ENCODE measurements around the gene GRB2. TPM values are rescaled to one million over a fixed set of nuclear protein-coding genes. Genes with fewer than 3 reads are reported as not detected.

Gene GRB2
- total RNA-seq, 1 donor: 68.8 TPM

- Histone ChIP-seq H2AFZ (ENCODE audit: low read length) (no peak overlapping the region), H3K4me2 (ENCODE audit: insufficient read depth, low read length) (no peak overlapping the region), H3K4me3 (ENCODE audit: insufficient read depth, low read length) (no peak overlapping the region), H3K27me3 (ENCODE audit: insufficient read depth, low read length) (no peaks in the 10 kb centered on the region), H3K36me3 (ENCODE audit: insufficient read depth, low read length) (no peaks in the 10 kb centered on the region), H3K27ac (ENCODE audit: low read depth, low read length) (no peak overlapping the region), H3K4me1 (ENCODE audit: insufficient read depth, low read length) (peaks cover 22% of the 10 kb centered on the region), H4K20me1 (ENCODE audit: insufficient read depth, low read length) (peaks cover 45% of the 10 kb centered on the region), H3K9me3 (ENCODE audit: low read depth, low read length) (no peaks in the 10 kb centered on the region), H3K79me2 (ENCODE audit: insufficient read depth, low read length) (peaks cover 73% of the 10 kb centered on the region)
- no peak for DNase-seq (ENCODE audit: insufficient read length, low spot score, missing footprints)
- TF ChIP-seq CTCF (IDR thresholded peaks at IDR 0.05; ENCODE audit: extremely low read depth, low read depth, low read length): no peak
Observed at GRCh38 chr17:75340631-75341030, 64.8 kb downstream of the GRB2 start.

DNA sequence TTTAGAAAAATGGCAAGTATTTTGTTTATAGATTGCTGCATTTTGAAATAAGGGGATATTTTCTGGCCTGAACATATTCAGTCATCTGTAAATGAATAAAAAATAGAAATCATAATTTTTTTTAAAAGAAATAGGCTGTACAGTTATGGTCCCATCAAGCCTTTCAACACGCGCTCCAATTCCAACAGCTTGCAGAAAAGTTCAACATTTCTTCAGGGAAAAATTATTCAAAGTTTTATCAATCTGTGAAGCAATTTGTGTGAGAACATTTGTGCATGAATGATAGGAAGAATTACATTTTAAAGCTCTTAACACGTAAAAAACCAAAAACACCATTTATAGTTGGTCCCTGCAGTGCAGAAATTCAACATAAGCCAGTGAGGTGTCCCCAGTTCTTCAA is 65.5 kb downstream of the GRB2 start:
- peaks cover 51% of the 10 kb centered on the region for H4K20me1 ChIP-seq (ENCODE audit: insufficient read depth, low read length)
- peaks cover 73% of the 10 kb centered on the region for H3K79me2 ChIP-seq (ENCODE audit: insufficient read depth, low read length)

GRCh38 chr17:75338335-75338734 is 67.1 kb downstream of the GRB2 start:
- TF ChIP-seq CTCF (IDR thresholded peaks at IDR 0.05; ENCODE audit: extremely low read depth, low read depth, low read length): no peak
- H3K4me3 ChIP-seq (ENCODE audit: insufficient read depth, low read length): peak overlapping the region; percentile 31
- no peaks in the 10 kb centered on the region for H3K36me3 ChIP-seq (ENCODE audit: insufficient read depth, low read length)
- peak overlapping the region; percentile 42 for H3K27ac ChIP-seq (ENCODE audit: low read depth, low read length)
- no peaks in the 10 kb centered on the region for H3K27me3 ChIP-seq (ENCODE audit: insufficient read depth, low read length)
- peak overlapping the region; percentile 88 for H3K4me2 ChIP-seq (ENCODE audit: insufficient read depth, low read length)
- DNase-seq (ENCODE audit: insufficient read length, low spot score, missing footprints): peak; percentile 93
- peaks cover 22% of the 10 kb centered on the region for H3K4me1 ChIP-seq (ENCODE audit: insufficient read depth, low read length)
- no peak overlapping the region for H2AFZ ChIP-seq (ENCODE audit: low read length)
- peaks cover 75% of the 10 kb centered on the region for H3K79me2 ChIP-seq (ENCODE audit: insufficient read depth, low read length)
- H3K9me3 ChIP-seq (ENCODE audit: low read depth, low read length): no peaks in the 10 kb centered on the region
- peaks cover 53% of the 10 kb centered on the region for H4K20me1 ChIP-seq (ENCODE audit: insufficient read depth, low read length)

More for the DNA sequence above, 65.5 kb downstream of the GRB2 start:
- no peak overlapping the region for H3K27ac ChIP-seq (ENCODE audit: low read depth, low read length)
- no peaks in the 10 kb centered on the region for H3K36me3 ChIP-seq (ENCODE audit: insufficient read depth, low read length)
- TF ChIP-seq CTCF (IDR thresholded peaks at IDR 0.05; ENCODE audit: extremely low read depth, low read depth, low read length): no peak
- H3K9me3 ChIP-seq (ENCODE audit: low read depth, low read length): no peaks in the 10 kb centered on the region
- DNase-seq (ENCODE audit: insufficient read length, low spot score, missing footprints): no peak
- H3K4me3 ChIP-seq (ENCODE audit: insufficient read depth, low read length): no peak overlapping the region
- H3K27me3 ChIP-seq (ENCODE audit: insufficient read depth, low read length): no peaks in the 10 kb centered on the region
- peaks cover 22% of the 10 kb centered on the region for H3K4me1 ChIP-seq (ENCODE audit: insufficient read depth, low read length)
- no peak overlapping the region for H2AFZ ChIP-seq (ENCODE audit: low read length)
- no peak overlapping the region for H3K4me2 ChIP-seq (ENCODE audit: insufficient read depth, low read length)

DNA sequence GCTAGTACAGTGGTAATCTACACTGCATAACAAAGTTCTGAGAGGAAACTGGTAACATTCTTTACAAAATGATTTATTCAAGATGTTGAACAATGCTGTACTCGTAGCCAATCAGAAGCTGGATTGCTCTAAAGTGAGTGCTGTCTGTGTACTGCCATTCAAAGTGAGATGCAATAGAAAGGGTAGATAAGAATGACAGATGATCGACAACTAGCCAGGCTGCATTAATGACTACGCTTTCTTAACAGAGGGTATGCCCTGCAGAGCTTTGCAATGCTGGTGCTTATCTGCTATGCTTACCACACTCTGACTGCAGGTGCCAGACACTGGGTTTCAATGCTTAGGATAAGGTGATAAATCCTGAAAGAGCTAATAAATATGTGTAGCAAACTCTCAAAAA is 70.2 kb downstream of the GRB2 start:
- H3K79me2 ChIP-seq (ENCODE audit: insufficient read depth, low read length): peaks cover 73% of the 10 kb centered on the region
- peaks cover 15% of the 10 kb centered on the region for H3K4me1 ChIP-seq (ENCODE audit: insufficient read depth, low read length)
- no peaks in the 10 kb centered on the region for H3K9me3 ChIP-seq (ENCODE audit: low read depth, low read length)
- DNase-seq (ENCODE audit: insufficient read length, low spot score, missing footprints): no peak
- no peak overlapping the region for H3K27ac ChIP-seq (ENCODE audit: low read depth, low read length)
- TF ChIP-seq CTCF (IDR thresholded peaks at IDR 0.05; ENCODE audit: extremely low read depth, low read depth, low read length): no peak
- no peak overlapping the region for H3K4me2 ChIP-seq (ENCODE audit: insufficient read depth, low read length)
- H2AFZ ChIP-seq (ENCODE audit: low read length): no peak overlapping the region
- H4K20me1 ChIP-seq (ENCODE audit: insufficient read depth, low read length): peaks cover 38% of the 10 kb centered on the region
- no peaks in the 10 kb centered on the region for H3K27me3 ChIP-seq (ENCODE audit: insufficient read depth, low read length)
- peaks cover 16% of the 10 kb centered on the region for H3K36me3 ChIP-seq (ENCODE audit: insufficient read depth, low read length)
- no peak overlapping the region for H3K4me3 ChIP-seq (ENCODE audit: insufficient read depth, low read length)

All from osteoblast (primary cell).